ENCODE data around the gene SNRNP27.

The SNRNP27 gene

DNA sequence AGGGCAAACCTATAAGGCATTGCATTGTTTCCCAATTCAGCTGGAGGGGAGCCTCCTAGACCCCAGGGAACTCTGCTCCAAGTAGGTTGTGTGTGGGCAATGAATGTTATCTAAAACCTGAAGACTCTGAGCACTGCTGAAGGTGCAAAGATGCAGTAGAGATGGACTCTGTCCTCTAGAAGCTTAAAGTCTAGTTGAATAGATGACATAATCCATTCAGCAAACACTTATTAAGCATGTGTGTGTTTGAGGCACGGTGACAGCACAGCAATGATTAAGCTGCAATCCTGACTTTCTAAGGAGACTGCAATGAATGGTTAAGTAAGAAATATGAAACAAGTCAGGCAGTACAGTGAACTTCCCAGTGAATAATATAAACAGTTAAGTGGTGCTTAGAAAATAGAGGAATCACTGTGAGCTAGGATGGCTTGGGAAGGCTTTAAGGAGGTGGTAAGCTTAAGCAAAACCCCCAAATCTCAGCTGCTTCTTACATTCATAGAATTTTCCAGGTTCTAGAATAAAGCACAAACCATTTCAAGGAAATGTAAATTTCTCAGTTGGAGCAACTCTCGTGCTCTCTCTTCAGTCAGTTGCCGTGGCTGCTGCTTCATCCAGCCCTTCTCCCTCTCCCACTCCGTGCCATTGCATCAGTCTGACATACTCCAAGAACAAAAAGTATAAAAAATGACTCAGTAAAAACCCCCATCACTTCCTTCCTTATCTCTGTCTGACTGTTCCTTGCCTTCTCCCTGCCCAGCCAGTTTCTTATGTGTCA lies 40.3 kb downstream of the SNRNP27 start:
- H3K27ac ChIP-seq: no peak overlapping the region
- TF ChIP-seq, protein P1, sequence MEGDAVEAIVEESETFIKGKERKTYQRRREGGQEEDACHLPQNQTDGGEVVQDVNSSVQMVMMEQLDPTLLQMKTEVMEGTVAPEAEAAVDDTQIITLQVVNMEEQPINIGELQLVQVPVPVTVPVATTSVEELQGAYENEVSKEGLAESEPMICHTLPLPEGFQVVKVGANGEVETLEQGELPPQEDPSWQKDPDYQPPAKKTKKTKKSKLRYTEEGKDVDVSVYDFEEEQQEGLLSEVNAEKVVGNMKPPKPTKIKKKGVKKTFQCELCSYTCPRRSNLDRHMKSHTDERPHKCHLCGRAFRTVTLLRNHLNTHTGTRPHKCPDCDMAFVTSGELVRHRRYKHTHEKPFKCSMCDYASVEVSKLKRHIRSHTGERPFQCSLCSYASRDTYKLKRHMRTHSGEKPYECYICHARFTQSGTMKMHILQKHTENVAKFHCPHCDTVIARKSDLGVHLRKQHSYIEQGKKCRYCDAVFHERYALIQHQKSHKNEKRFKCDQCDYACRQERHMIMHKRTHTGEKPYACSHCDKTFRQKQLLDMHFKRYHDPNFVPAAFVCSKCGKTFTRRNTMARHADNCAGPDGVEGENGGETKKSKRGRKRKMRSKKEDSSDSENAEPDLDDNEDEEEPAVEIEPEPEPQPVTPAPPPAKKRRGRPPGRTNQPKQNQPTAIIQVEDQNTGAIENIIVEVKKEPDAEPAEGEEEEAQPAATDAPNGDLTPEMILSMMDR (conservative IDR thresholded peaks at IDR 0.05): no peak
- no peak for TF ChIP-seq ZFX (IDR thresholded peaks at IDR 0.05)

DNA sequence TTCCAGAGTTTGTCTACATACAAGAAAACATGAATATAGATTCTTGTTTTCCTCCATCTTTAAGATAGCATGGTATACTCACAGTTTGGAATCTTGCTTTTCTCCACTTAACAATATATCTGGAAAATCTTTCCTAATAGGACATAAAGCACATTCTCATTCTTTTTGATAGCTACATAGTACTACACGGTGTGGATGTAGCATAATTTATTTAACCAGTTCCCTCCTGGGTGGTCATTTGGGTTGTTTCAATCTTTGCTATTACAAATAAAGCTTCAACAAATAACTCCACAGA lies 40.8 kb downstream of the SNRNP27 start:
- no peak overlapping the region for H3K27ac ChIP-seq
- TF ChIP-seq ZFX (IDR thresholded peaks at IDR 0.05): no peak
- TF ChIP-seq, protein P1 (conservative IDR thresholded peaks at IDR 0.05): no peak

DNA sequence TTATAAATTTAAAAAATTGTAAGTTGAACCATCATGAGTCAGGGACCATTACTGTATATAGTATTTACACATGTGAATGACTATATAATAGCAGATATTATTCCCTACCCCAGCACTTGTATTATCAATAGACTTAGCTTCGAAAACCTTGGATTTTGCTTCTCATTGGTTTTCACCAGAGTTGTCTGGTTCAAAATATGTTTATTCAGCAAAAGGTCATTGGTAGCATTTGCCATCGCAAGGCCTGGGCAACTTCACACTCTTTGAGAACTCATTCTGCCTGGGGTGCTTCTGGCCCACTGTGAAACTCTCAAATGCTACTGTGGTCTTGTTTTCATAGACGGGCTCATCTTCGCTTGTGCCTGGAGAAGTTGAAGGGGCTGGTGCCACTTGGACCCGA lies 41.3 kb downstream of the SNRNP27 start:
- H3K27ac ChIP-seq: no peak overlapping the region
- no peak for TF ChIP-seq ZFX (IDR thresholded peaks at IDR 0.05)
- TF ChIP-seq, protein P1 (conservative IDR thresholded peaks at IDR 0.05): no peak

DNA sequence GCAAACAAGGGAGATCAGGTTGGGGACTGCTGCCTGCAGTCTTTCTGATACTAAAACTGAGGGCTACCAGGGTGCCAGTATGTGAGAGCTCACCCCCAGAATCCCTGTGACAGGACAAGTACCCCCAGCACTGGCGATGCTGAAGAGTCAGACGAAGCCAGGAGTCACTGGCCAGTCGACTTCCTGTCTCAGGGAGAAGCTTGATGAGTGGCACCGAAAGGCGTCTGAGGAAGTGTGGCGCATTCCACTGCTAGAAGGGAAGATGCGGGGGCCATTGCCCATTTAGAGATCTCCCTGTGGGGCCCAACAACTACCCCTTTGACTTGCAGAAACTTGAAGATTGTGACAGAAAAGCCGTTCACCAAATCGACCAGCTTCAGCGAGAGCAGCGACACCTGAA lies 43.1 kb downstream of the SNRNP27 start:
- H3K27ac ChIP-seq: no peak overlapping the region
- TF ChIP-seq, protein P1 (conservative IDR thresholded peaks at IDR 0.05): no peak
- no peak for TF ChIP-seq ZFX (IDR thresholded peaks at IDR 0.05)

DNA sequence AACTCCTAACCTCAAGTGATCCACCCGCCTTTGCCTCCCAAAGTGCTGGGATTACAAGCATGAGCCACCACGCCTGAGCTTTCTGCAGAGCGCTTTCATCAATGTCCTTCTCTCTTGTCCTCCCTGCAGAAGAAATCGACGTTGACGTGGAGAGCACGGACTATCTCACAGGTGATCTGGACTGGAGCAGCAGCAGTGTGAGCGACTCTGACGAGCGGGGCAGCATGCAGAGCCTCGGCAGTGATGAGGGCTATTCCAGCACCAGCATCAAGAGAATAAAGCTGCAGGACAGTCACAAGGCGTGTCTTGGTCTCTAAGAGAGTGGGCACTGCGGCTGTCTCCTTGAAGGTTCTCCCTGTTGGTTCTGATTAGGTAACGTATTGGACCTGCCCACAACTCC lies 44.2 kb downstream of the SNRNP27 start:
- TF ChIP-seq, protein P1 (conservative IDR thresholded peaks at IDR 0.05): no peak
- no peak overlapping the region for H3K27ac ChIP-seq

DNA sequence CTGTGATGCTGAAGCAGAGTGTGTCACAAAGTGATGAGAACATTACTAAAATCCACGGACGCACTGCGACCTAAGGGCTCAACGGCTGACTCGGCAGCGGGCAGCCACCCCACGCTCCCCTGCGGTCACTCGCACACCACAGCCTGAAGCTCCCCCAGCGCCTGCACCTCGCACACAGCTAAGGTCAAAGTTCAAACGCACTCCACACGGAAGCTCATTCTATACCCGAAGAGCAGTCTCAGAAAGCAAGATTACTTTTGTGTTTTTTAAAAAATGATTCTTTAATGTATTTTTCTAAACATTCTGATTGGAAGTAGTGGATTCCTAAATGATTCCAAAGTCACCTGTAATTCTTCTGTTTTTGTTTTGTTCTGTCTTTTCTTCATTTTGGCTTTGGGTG lies 46.0 kb downstream of the SNRNP27 start:
- H3K27ac ChIP-seq: no peak overlapping the region
- no peak for TF ChIP-seq ZFX (IDR thresholded peaks at IDR 0.05)
- TF ChIP-seq, protein P1 (conservative IDR thresholded peaks at IDR 0.05): no peak

DNA sequence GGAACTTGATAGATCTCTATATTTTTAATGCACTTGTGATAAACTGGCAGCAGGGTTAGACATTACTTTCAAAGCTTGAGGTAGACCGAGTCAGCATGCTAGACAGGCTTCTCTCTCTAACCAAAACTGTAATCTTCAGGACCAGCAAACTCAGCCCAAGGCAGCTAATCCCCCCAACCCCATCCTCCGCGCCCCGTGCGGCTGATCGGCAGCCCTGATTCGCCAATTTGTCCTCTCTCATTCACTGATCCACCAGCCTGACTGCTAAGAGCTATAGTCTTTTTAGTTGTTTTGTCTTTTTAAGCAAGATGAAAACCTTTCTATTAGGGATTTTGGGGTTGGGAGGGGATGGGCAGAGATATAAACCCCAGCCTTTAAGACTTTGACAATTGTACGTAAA lies 46.9 kb downstream of the SNRNP27 start:
- H3K27ac ChIP-seq: no peak overlapping the region
- TF ChIP-seq, protein P1 (conservative IDR thresholded peaks at IDR 0.05): no peak
- no peak for TF ChIP-seq ZFX (IDR thresholded peaks at IDR 0.05)

Measured in C4-2B (cell line).